Activated naive CD8-positive, alpha-beta T cell treated with anti-CD3 and anti-CD28 coated beads, Interleukin-2, amount 50 U/mL, for 24 hours (primary cell): Measurements from ENCODE around the gene CTAGE1.
"Not testable (repeated sequence)": the region's sequence is repeated elsewhere in the genome, so short reads cannot be mapped to it uniquely, and the experiment has no call there.

ENCODE experiments used
- ATAC-seq: fragments of 150-1000 bp; cut with Tn5 transposase; one replicate; pipeline ENCODE4 v1.10.0; 2021
- DNase-seq: peaks from one replicate; pipeline ENCODE4 v3.0.0; 2021
- H3K27ac Mint-ChIP-seq: one replicate; pipeline ENCODE4 v1.8.0; 2021; ENCODE audit warnings: mild to moderate bottlenecking, mixed read lengths
- H3K27me3 Mint-ChIP-seq: one replicate; pipeline ENCODE4 v1.8.0; 2021; ENCODE audit warnings: mixed read lengths
- H3K36me3 Mint-ChIP-seq: one replicate; pipeline ENCODE4 v1.8.0; 2021; ENCODE audit warnings: low read depth, mixed read lengths
- H3K4me1 Mint-ChIP-seq: one replicate; pipeline ENCODE4 v1.8.0; 2021; ENCODE audit warnings: mixed read lengths
- H3K4me3 Mint-ChIP-seq: one replicate; pipeline ENCODE4 v1.8.0; 2021; ENCODE audit warnings: mild to moderate bottlenecking, moderate library complexity, mixed read lengths
- H3K9me3 Mint-ChIP-seq: one replicate; pipeline ENCODE4 v1.8.0; 2021; ENCODE audit warnings: mixed read lengths

CTAGE1 gene

DNA sequence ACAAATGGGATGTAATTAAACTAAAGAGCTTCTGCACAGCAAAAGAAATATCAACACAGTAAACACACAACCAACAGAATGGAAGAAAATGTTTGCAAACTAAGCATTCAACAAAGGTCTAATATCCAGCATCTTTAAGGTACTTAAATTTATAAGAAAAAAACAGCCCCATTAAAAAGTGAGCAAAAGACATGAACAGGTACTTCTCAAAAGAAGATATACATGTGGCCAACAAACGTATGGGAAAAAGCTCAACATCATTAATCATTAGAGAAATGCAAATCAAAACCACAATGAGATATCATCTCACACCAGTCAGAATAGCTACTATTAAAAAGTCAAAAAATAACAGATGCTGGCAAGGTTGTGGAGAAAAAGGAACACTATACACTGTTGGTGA, 32.6 kb upstream of the CTAGE1 start:
- H3K27ac Mint-ChIP-seq, H3K36me3 Mint-ChIP-seq, DNase-seq, H3K4me1 Mint-ChIP-seq, H3K4me3 Mint-ChIP-seq, H3K27me3 Mint-ChIP-seq, ATAC-seq: not testable (repeated sequence)
- H3K9me3 Mint-ChIP-seq: peaks cover 22% of the 10 kb centered on the region

DNA sequence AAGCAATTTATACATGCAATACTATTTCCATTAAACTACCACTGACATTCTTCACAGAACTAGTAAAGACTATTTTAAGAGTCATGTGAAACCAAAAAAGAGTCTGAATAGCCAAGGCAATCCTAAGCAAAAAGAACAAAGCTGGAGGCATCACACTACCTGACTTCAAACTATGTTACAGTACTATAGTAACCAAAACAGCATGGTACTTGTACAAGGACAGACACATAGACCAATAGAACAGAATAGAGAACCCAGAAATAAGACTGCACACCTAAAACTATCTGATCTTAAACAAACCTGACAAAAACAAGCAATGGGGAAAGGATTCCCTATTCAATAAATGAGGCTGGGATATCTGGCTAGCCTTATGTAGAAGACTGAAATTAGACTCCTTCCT, 32.0 kb upstream of the CTAGE1 start:
- ATAC-seq, H3K27me3 Mint-ChIP-seq, DNase-seq, H3K27ac Mint-ChIP-seq, H3K4me1 Mint-ChIP-seq, H3K36me3 Mint-ChIP-seq, H3K4me3 Mint-ChIP-seq: not testable (repeated sequence)
- peaks cover 22% of the 10 kb centered on the region for H3K9me3 Mint-ChIP-seq

DNA sequence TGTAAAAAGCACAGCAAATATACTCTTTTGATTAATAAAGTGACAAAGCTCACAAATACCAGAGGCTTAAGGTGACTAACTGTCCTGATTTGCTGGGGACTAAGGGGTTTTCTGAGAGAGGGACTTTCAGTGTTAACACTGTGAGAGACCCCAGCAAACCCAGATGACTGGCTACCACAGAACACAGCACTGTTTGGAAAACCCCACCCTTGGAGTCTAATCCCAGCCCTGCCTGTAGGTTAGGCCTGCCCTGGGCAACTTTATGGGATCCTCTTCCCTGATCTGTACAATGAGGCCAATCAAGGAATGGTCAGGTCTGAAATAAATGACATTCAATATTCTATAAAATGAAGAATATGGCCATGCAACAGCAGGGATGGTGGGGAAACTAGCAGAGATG, 30.5 kb upstream of the CTAGE1 start:
- ATAC-seq (no peak), DNase-seq (no peak)
- H3K4me1 Mint-ChIP-seq: peaks cover 3% of the 10 kb centered on the region
- no peak overlapping the region for H3K4me3 Mint-ChIP-seq
- no peak overlapping the region for H3K27ac Mint-ChIP-seq
- H3K9me3 Mint-ChIP-seq: peaks cover 22% of the 10 kb centered on the region
- H3K27me3 Mint-ChIP-seq: peaks cover 2% of the 10 kb centered on the region
- no peaks in the 10 kb centered on the region for H3K36me3 Mint-ChIP-seq

DNA sequence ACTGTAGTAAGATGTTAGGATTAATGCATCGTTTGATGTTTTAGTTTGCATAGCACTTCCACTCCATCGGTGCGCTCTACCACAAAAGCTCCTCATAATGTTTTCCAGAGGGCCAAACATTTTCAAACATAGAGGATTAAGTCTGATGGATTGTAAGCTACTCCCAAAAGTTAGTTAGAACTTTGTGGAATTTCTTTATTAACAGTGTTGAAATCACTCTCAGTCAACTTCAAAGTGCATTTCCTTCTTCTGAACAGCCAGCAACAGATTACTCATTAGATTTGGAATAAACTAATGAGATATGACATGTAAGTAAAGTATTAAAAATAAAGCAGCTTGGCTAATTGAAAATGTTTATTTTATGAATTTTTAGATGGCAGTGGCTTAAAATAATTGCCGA, 30.1 kb upstream of the CTAGE1 start:
- Mint-ChIP-seq H3K9me3 (peaks cover 22% of the 10 kb centered on the region), H3K36me3 (no peaks in the 10 kb centered on the region), H3K4me1 (peaks cover 3% of the 10 kb centered on the region), H3K27ac (no peak overlapping the region), H3K4me3 (no peak overlapping the region), H3K27me3 (peaks cover 2% of the 10 kb centered on the region)
- no peak for ATAC-seq
- DNase-seq: no peak

DNA sequence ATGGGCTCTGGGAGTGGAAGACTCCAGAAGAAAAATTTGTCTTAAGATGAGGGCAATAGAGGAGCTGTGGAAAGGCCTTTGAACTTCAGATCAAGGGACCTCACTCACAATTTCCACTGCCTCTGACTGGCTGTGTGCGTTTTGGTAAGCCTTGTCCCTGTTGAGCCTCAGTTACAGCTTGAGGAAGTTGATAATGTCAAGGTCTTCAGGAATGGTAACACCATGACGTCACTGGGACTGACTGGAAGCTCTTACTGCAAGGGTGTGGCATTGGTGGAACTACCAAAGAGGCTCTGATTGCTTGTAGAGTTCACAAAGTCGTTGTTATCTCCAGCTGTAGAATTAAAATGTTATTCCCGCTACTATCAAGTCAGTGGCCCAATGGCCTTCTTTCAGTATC, 29.2 kb upstream of the CTAGE1 start:
- DNase-seq (no peak), ATAC-seq (no peak)
- Mint-ChIP-seq H3K4me3 (no peak overlapping the region), H3K27ac (no peak overlapping the region), H3K27me3 (peaks cover 2% of the 10 kb centered on the region), H3K36me3 (no peaks in the 10 kb centered on the region), H3K4me1 (no peaks in the 10 kb centered on the region), H3K9me3 (peaks cover 22% of the 10 kb centered on the region)

DNA sequence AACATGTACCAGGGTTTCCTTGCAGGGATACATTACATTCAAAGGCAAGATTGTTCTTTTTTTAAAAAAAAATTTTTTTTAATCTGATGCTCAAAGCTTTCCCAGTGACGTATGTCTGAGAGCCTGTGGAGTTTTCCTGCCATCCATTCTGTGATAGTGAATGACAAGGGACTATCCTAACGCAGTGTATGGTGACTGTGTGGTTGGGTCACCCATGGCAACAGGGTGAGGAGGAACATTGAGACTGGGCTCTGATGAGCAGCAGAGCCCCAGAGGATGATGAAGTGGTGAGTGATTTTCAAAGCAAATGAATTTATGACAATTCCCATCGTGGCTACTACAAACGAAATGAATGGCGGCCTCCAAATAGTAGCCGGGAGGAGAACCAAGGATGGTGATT, 28.6 kb upstream of the CTAGE1 start:
- no peak for ATAC-seq
- Mint-ChIP-seq H3K9me3 (peaks cover 22% of the 10 kb centered on the region), H3K27ac (no peak overlapping the region), H3K36me3 (no peaks in the 10 kb centered on the region), H3K27me3 (peaks cover 2% of the 10 kb centered on the region), H3K4me3 (no peak overlapping the region), H3K4me1 (no peaks in the 10 kb centered on the region)
- DNase-seq: no peak

DNA sequence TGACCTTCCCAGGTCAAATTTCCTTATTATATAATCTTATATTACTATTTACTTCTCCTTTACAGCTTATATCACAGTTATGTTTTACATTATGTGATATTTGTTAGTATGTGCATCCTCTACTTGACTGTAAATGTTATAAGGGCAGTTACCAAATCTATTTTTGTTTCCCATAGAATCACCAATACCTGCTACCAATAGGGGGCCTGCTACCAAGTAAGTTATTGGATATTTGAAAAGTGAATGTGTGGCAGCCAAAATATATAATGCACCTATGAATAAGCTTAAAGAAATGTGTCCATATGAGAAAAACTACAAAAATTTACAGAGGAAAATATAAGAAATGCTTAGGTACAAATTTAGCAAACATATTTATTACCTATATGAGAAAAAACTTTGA, 23.9 kb upstream of the CTAGE1 start:
- no peak for ATAC-seq
- Mint-ChIP-seq H3K36me3 (no peaks in the 10 kb centered on the region), H3K27me3 (peaks cover 2% of the 10 kb centered on the region), H3K4me3 (no peak overlapping the region), H3K4me1 (no peaks in the 10 kb centered on the region), H3K27ac (no peak overlapping the region), H3K9me3 (no peaks in the 10 kb centered on the region)
- no peak for DNase-seq

DNA sequence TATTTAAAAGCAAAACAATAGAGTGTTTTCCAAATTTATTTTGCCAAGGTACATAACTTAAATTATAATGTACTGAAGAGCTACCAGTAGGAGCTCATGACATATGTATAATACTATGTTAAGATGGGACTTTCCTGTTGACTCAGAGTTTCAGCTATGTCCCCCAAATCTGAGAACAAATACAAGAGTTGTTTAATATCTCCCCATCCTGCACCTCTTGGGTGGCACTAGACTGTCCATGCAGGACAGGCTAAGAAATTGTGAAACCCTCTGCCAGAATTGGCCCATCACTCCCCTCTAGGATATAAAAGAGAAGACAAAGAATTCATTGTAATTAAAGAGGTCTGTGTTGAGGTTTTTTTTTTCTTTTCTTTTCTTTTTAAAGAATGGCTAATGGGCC, 21.7 kb upstream of the CTAGE1 start:
- no peak for DNase-seq

DNA sequence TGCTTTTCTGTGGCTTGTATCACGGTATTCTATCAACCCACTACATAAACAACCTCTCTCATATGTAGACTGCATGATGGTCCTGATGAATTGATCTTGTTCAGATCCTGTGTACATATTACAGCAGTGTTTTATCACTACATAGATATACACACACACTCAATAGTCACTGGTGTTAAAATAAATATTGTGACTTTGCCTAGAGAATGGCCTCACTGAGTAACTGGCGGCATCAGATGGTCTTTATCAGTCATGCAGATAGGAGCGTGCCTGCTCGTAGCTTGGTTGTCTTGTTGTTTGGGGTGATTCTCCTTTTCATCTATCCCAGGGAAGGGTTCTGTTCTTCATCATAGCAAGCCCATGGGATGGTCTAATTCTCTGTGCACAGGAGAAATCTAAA, 18.4 kb upstream of the CTAGE1 start:
- no peaks in the 10 kb centered on the region for H3K4me1 Mint-ChIP-seq
- ATAC-seq (no peak), DNase-seq (no peak)
- no peak overlapping the region for H3K27ac Mint-ChIP-seq
- H3K27me3 Mint-ChIP-seq: no peaks in the 10 kb centered on the region
- no peaks in the 10 kb centered on the region for H3K36me3 Mint-ChIP-seq
- H3K9me3 Mint-ChIP-seq: no peaks in the 10 kb centered on the region
- H3K4me3 Mint-ChIP-seq: no peak overlapping the region

More for the DNA sequence above, 21.7 kb upstream of the CTAGE1 start:
- ATAC-seq: no peak
- H3K27me3 Mint-ChIP-seq: no peaks in the 10 kb centered on the region
- H3K4me1 Mint-ChIP-seq: no peaks in the 10 kb centered on the region
- H3K27ac Mint-ChIP-seq: no peak overlapping the region
- no peaks in the 10 kb centered on the region for H3K9me3 Mint-ChIP-seq
- no peak overlapping the region for H3K4me3 Mint-ChIP-seq
- H3K36me3 Mint-ChIP-seq: no peaks in the 10 kb centered on the region

DNA sequence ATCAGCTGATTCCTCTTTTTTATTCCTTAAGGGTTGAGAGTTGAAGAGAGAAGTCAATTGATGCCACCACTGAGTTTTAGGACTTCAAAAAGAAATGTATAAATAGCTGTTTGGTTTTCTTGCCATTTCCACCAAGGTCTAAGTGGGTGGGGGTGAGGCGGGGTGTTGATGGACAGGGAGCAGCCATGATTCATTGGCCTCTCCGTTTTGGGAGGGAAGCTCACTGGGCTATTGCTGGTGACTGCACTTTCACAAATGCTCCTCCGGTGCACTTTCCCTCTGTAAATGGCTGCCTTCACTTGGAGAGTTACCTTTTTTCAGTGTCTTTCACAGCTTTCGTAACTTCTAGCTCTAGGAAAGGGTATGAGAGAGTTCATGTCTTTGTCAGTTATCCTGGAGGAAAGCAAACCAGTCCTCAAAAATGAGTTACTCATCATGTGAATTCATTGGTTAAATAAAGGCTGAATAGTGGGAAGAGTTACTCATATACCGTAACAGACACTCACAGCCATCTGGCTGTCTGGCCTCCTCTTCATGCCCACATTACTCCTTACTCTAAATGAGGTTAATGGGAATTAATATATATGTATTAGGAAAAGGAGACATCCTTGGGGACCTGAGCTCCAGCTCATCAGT, 17.4 kb upstream of the CTAGE1 start:
- Mint-ChIP-seq H3K27ac (no peak overlapping the region), H3K4me1 (no peaks in the 10 kb centered on the region), H3K27me3 (no peaks in the 10 kb centered on the region), H3K36me3 (no peaks in the 10 kb centered on the region), H3K4me3 (no peak overlapping the region), H3K9me3 (no peaks in the 10 kb centered on the region)
- DNase-seq: no peak
- no peak for ATAC-seq

DNA sequence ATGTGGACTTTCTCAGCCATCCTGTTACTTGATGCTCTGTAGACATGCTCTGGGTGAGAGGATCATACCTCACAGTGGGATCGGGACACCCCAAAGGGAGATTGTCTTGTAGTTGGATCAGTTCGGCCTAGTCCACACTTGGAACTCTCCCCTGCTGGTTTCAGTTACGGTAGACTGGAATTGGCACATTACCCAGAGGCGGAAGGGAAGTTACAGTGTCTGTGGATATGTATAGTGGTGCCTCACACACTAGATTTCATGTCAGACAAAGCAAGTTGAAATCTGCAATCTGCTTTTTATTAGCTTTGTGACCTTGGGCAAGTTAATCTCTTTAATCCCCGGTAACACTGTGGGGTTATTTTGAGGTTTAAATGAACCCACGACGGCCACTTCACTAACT, 16.2 kb upstream of the CTAGE1 start:
- no peak for ATAC-seq
- Mint-ChIP-seq H3K27me3 (no peaks in the 10 kb centered on the region), H3K4me1 (no peaks in the 10 kb centered on the region), H3K9me3 (no peaks in the 10 kb centered on the region), H3K4me3 (no peak overlapping the region), H3K36me3 (no peaks in the 10 kb centered on the region), H3K27ac (no peak overlapping the region)
- DNase-seq: no peak

DNA sequence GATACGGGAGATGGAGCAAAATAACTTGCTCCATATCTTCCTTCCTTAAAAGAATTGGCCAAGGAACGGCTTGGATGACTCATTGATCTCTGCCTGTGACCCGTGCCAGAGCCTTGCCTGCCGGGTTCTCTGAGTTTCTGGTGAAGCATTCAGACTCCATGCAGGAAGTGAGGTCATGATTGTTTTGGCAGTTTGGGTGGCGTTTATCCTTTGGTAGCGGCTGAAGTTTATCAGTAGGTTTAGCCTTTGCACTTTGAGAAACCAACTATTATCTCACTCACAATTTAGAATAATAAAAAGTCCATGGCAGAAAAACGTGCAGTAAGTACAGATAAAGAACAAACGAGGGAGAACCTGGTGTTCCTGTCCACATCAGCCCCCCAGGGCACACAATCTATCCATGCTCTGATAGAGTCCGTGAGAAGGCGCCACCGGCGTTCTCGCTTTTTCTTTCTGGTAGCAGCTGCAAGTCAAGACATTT, 15.0 kb upstream of the CTAGE1 start:
- H3K27me3 Mint-ChIP-seq: no peaks in the 10 kb centered on the region
- no peaks in the 10 kb centered on the region for H3K36me3 Mint-ChIP-seq
- DNase-seq (no peak), ATAC-seq (no peak)
- no peak overlapping the region for H3K4me3 Mint-ChIP-seq
- H3K27ac Mint-ChIP-seq: no peak overlapping the region
- H3K9me3 Mint-ChIP-seq: no peaks in the 10 kb centered on the region
- no peaks in the 10 kb centered on the region for H3K4me1 Mint-ChIP-seq

DNA sequence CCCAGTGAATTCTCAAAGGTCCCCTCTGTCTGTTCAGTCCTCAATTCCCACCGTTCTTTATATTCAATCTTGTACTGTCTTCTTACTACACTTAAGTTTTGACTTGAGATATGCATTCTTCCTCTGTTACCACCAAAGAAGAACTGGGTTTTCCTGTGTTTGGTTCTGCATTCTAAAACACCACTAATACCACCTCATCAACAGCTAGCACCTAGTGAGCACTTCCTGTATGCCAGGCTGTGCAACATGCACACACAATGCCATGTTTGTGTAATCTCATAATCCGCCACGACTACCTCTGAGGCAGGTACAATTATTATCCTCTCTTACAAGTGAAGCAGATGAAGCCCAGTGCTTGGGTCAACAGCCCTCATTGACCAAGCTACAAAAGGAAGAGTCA, 11.8 kb upstream of the CTAGE1 start:
- ATAC-seq (no peak), DNase-seq (no peak)
- Mint-ChIP-seq H3K27me3 (no peaks in the 10 kb centered on the region), H3K36me3 (no peaks in the 10 kb centered on the region), H3K4me3 (no peak overlapping the region), H3K9me3 (no peaks in the 10 kb centered on the region), H3K27ac (no peak overlapping the region), H3K4me1 (no peaks in the 10 kb centered on the region)

DNA sequence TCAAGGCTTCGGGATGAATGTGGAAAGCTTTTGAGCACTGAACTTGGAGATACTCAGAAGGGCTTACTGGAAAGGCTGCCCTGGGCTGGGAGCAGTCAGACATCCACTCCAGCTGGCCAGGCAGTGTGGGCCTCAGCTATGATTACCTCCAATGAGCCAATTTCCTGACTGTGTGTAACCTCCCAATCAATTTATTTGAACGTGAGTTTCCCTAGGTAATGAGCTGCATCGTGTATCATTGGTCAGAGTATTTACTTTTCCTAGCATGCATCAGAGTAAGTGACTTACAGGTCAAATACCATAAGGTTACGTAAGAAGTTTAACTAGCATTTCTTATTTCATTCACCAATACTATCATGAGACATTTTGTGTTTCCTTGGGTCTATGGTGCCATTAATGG, 11.0 kb upstream of the CTAGE1 start:
- ATAC-seq: no peak

DNA sequence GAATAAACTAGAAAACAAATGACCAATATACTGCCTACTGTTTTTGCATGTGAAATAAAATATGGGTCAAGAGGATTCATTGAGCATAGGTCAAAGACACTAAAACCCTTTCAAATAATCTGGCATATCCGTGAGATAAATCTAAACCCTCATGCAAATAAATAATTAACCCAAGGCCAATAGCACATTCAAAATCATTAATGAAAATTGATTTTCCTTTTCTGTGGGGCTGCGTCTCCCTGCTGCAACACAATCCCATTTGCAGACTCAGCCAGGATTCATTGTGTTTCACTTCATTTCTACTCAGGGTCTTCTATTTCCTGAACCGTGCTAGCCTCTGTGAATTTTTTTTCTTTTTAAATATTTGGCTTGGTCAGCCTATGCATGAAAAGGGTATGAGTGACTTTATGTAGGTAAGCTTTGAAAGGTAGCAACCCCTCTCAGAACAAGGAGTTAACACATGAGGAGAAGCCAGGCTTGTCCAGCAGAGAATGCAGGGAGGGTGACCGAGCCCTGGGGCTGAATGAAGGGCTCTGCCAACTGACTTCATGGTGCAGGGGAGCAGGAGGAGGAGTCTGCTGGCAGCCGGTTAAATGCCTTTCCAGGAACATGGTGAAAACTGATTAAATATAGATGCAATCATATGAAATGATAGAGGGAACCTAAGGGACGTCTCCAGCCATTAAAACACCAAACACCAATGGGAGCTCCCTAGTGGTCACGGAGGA, 10.3 kb upstream of the CTAGE1 start:
- Mint-ChIP-seq H3K27ac (no peak overlapping the region), H3K4me1 (no peaks in the 10 kb centered on the region)

More for the DNA sequence above, 11.0 kb upstream of the CTAGE1 start:
- no peaks in the 10 kb centered on the region for H3K4me1 Mint-ChIP-seq
- H3K27me3 Mint-ChIP-seq: no peaks in the 10 kb centered on the region
- no peaks in the 10 kb centered on the region for H3K9me3 Mint-ChIP-seq
- no peak overlapping the region for H3K4me3 Mint-ChIP-seq
- DNase-seq: no peak
- no peaks in the 10 kb centered on the region for H3K36me3 Mint-ChIP-seq
- H3K27ac Mint-ChIP-seq: no peak overlapping the region

More for the DNA sequence above, 10.3 kb upstream of the CTAGE1 start:
- H3K27me3 Mint-ChIP-seq: no peaks in the 10 kb centered on the region
- no peak for DNase-seq
- ATAC-seq: no peak
- H3K36me3 Mint-ChIP-seq: no peaks in the 10 kb centered on the region
- no peak overlapping the region for H3K4me3 Mint-ChIP-seq
- no peaks in the 10 kb centered on the region for H3K9me3 Mint-ChIP-seq
